Panc1 (cell line): ENCODE measurements around the gene MAPKBP1.

ENCODE experiments used
- CTCF ChIP-seq: fragments of 450-650 bp; IDR thresholded peaks from 2 replicates; pipeline ENCODE4 v1.5.1; 2017; ENCODE audit warnings: mild to moderate bottlenecking
- POLR2AphosphoS5 ChIP-seq: IDR thresholded peaks from 2 replicates; pipeline ENCODE4 v1.6.1; 2012; ENCODE audit warnings: mild to moderate bottlenecking, low read depth, low read length, moderate library complexity
- SIN3A ChIP-seq: IDR thresholded peaks from 2 replicates; pipeline ENCODE4 v1.6.1; 2012; ENCODE audit warnings: low read depth, mild to moderate bottlenecking, low read length, moderate library complexity, borderline replicate concordance; ENCODE audit not compliant: insufficient read depth
- TCF7L2 ChIP-seq: IDR thresholded peaks from 2 replicates; pipeline ENCODE4 v1.6.1; 2011; ENCODE audit warnings: mild to moderate bottlenecking, low read depth, low read length, inconsistent platforms

GRCh38 chr15:41827880-41828806 lies 53.9 kb downstream of the MAPKBP1 start, which contains the start of gene JMJD7:
- no peak for TF ChIP-seq CTCF
- TF ChIP-seq SIN3A, result no peak; the same call in 1 of the 2 replicates
- TF ChIP-seq POLR2AphosphoS5, result peak; percentile 91
- no peak for TF ChIP-seq TCF7L2
